ENCODE measurements around the gene PTGDS.
A peak's percentile ranks its signal among the peaks of the same experiment; 100 is the strongest.

PTGDS gene

GRCh38 chr9:137009217-137009616 lies 31.9 kb downstream of the PTGDS start:
- DNase-seq (ENCODE audit: low spot score), result no peak

GRCh38 chr9:137009938-137010732 lies 32.8 kb downstream of the PTGDS start:
- DNase-seq (ENCODE audit: low spot score), result no peak

- DNase-seq (ENCODE audit: low spot score), result no peak
Measured at GRCh38 chr9:137011156-137011555, 33.9 kb downstream of the PTGDS start.

GRCh38 chr9:137011907-137012675 lies 34.8 kb downstream of the PTGDS start:
- no peak for DNase-seq (ENCODE audit: low spot score)

- no peak for DNase-seq (ENCODE audit: low spot score)
Measured at GRCh38 chr9:137012694-137013570, 35.6 kb downstream of the PTGDS start.

GRCh38 chr9:137013571-137013940 lies 36.3 kb downstream of the PTGDS start:
- DNase-seq (ENCODE audit: low spot score), result no peak

- no peak for DNase-seq (ENCODE audit: low spot score)
Measured at GRCh38 chr9:137014166-137014565, 36.9 kb downstream of the PTGDS start.

- DNase-seq (ENCODE audit: low spot score), result no peak
Measured at GRCh38 chr9:137014776-137015539, 37.7 kb downstream of the PTGDS start.

- no peak for DNase-seq (ENCODE audit: low spot score)
Measured at GRCh38 chr9:137015540-137015930, 38.2 kb downstream of the PTGDS start.

GRCh38 chr9:137015976-137016375 lies 38.7 kb downstream of the PTGDS start:
- no peak for DNase-seq (ENCODE audit: low spot score)

GRCh38 chr9:137016436-137016835 lies 39.1 kb downstream of the PTGDS start:
- no peak for DNase-seq (ENCODE audit: low spot score)

- DNase-seq (ENCODE audit: low spot score), result no peak
Measured at GRCh38 chr9:137017071-137017470, 39.8 kb downstream of the PTGDS start.

- DNase-seq (ENCODE audit: low spot score), result no peak
Measured at GRCh38 chr9:137017791-137018497, 40.6 kb downstream of the PTGDS start.

- DNase-seq (ENCODE audit: low spot score), result no peak
Measured at GRCh38 chr9:137018761-137019559, 41.7 kb downstream of the PTGDS start.

- DNase-seq (ENCODE audit: low spot score), result no peak
Measured at GRCh38 chr9:137019891-137020683, 42.8 kb downstream of the PTGDS start.

- DNase-seq (ENCODE audit: low spot score), result no peak
Measured at GRCh38 chr9:137020771-137021567, 43.7 kb downstream of the PTGDS start.

GRCh38 chr9:137021568-137021978 lies 44.3 kb downstream of the PTGDS start:
- DNase-seq (ENCODE audit: low spot score), result no peak

GRCh38 chr9:137021979-137022661 lies 44.8 kb downstream of the PTGDS start:
- DNase-seq (ENCODE audit: low spot score), result peak; percentile 96

Measured in Ammon's horn (tissue), 1 donor.